Keratinocyte (primary cell): Measurements from ENCODE around the gene TTC33. TPM values are rescaled to one million over a fixed set of nuclear protein-coding genes. Genes with fewer than 3 reads are reported as not detected.
"Not testable (repeated sequence)": the region's sequence is repeated elsewhere in the genome, so short reads cannot be mapped to it uniquely, and the experiment has no call there.

Experiments used
- DNase-seq: peaks from one replicate; pipeline ENCODE4 v3.0.0-alpha.2; 2011; ENCODE audit warnings: low read depth, missing footprints, low spot score
- FAIRE-seq: peaks from 2 replicates; lab custom pipeline; 2011; peaks lifted over from hg19 to GRCh38; lab: Jason Lieb, UNC
- H2AFZ ChIP-seq: 2 replicates; pipeline ENCODE4 v1.6.0; 2012; ENCODE audit warnings: low read length, control low read depth, inconsistent platforms; ENCODE audit not compliant: control insufficient read depth
- H3K27ac ChIP-seq: 2 replicates; pipeline ENCODE4 v1.5.1; 2011; ENCODE audit warnings: low read length; ENCODE audit not compliant: control insufficient read depth, insufficient read depth
- H3K27me3 ChIP-seq: 3 replicates; pipeline ENCODE4 v1.6.0; 2011; ENCODE audit warnings: low read length; ENCODE audit not compliant: control insufficient read depth, insufficient read depth; ENCODE audit errors: extremely low read depth
- H3K36me3 ChIP-seq, 2 experiments: 2 replicates in 1 of 2; 3 replicates in 1 of 2; pipeline ENCODE4 v1.5.1; 2011; ENCODE audit warnings: low read length in 2 of 2, mild to moderate bottlenecking in 1 of 2; ENCODE audit not compliant: control insufficient read depth in 2 of 2, insufficient read depth in 2 of 2; ENCODE audit errors: extremely low read depth in 1 of 2
- H3K4me1 ChIP-seq: 3 replicates; pipeline ENCODE4 v1.5.1; 2011; ENCODE audit warnings: low read length; ENCODE audit not compliant: control insufficient read depth, insufficient read depth; ENCODE audit errors: extremely low read depth
- H3K4me2 ChIP-seq: 3 replicates; pipeline ENCODE4 v1.6.0; 2011; ENCODE audit warnings: low read depth, low read length; ENCODE audit not compliant: control insufficient read depth, insufficient read depth; ENCODE audit errors: extremely low read depth
- H3K4me3 ChIP-seq, 3 experiments: fragments of 200-600 bp in 1 of 3; sonication (generic) in 1 of 3; 2 replicates in 2 of 3; 3 replicates in 1 of 3; pipeline ENCODE4 v1.5.1; 2011 to 2016; ENCODE audit warnings: low read length in 3 of 3, mild to moderate bottlenecking in 3 of 3, control low read depth in 2 of 3, inconsistent platforms in 1 of 3, low read depth in 1 of 3, mixed read lengths in 1 of 3, mixed run types in 1 of 3, moderate library complexity in 1 of 3; ENCODE audit not compliant: control insufficient read depth in 2 of 3, insufficient read depth in 2 of 3; ENCODE audit errors: extremely low read depth in 1 of 3
- H3K79me2 ChIP-seq: 2 replicates; pipeline ENCODE4 v1.6.0; 2012; ENCODE audit warnings: low read length; ENCODE audit not compliant: control insufficient read depth, insufficient read depth
- H3K9ac ChIP-seq: 3 replicates; pipeline ENCODE4 v1.6.0; 2011; ENCODE audit warnings: low read length; ENCODE audit not compliant: control insufficient read depth, insufficient read depth; ENCODE audit errors: extremely low read depth
- H3K9me1 ChIP-seq: 3 replicates; pipeline ENCODE4 v1.6.0; 2011; ENCODE audit warnings: low read length; ENCODE audit not compliant: control insufficient read depth, insufficient read depth; ENCODE audit errors: extremely low read depth
- H3K9me3 ChIP-seq: 2 replicates; pipeline ENCODE4 v1.5.1; 2012; ENCODE audit warnings: low read depth, low read length; ENCODE audit not compliant: control insufficient read depth
- H4K20me1 ChIP-seq: 3 replicates; pipeline ENCODE4 v1.6.0; 2011; ENCODE audit warnings: low read length; ENCODE audit not compliant: control insufficient read depth, insufficient read depth; ENCODE audit errors: extremely low read depth
- EZH2 ChIP-seq: IDR thresholded peaks from one replicate; pipeline ENCODE4 v1.6.1; 2012; ENCODE audit warnings: inconsistent platforms, mild to moderate bottlenecking, low read length, moderate library complexity
- dilution Hi-C: fragments of 300-500 bp; cut with MboI; formaldehyde crosslinking; loops from one replicate; pipeline ENCODE4 v1.7.0; 2020; ENCODE audit warnings: low sequenced_read_pairs; ENCODE audit not compliant: extremely low pct_ligation_motif_present
- polyA plus RNA-seq, 5 experiments: library from polyadenylated mRNA; depleted of rRNA in 3 of 5; stranded (reverse) in 3 of 5; stranded (forward) in 1 of 5; unstranded in 1 of 5; fragments of >200 nt; gene quantifications; 1 replicate in 1 of 5; 2 replicates in 3 of 5; 3 replicates in 1 of 5; pipeline versions ENCODE4 v1.2.1 to v1.2.3, GENCODE V29; 2011 to 2012; ENCODE audit warnings: missing spikeins in 2 of 5, low read depth in 1 of 5, low replicate concordance in 1 of 5
- TF ChIP-seq, protein P1 (sequence below), 3 experiments: IDR thresholded peaks in 1 of 3; conservative IDR thresholded peaks in 1 of 3; optimal IDR thresholded peaks in 1 of 3; 2 replicates in 2 of 3; 3 replicates in 1 of 3; pipeline versions ENCODE3 to v1.5.1; 2011; ENCODE audit warnings: low read length in 3 of 3, mild to moderate bottlenecking in 3 of 3, moderate library complexity in 2 of 3, control low read depth in 1 of 3, inconsistent platforms in 1 of 3; ENCODE audit not compliant: insufficient read depth in 2 of 3; ENCODE audit errors: extremely low read depth in 1 of 3

TTC33 gene
- polyA plus RNA-seq, 1 donor (not counting 4 experiments of a cell fraction or from before 2014, with no cell fraction given) = 7.1 TPM

DNA sequence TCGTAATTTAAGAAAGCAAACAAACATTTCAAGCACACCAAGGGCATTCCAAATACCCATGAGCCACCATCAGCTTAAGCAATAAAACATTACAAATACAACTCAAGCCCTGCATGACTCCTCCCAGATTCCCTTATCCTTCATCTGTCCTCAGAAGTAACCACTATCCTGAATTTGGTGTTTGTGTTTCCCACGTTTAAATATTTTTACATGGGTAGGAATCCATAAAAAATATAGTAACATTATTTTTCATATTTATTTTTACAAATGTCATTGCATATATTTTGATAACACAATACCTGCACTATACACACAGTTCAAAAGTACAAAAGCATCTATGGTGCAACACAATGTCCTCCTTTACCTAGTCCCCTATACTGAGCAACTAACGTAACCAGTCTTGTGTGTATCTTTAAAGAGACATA is 36.0 kb upstream of the TTC33 start:
- no peak for FAIRE-seq
- H2AFZ ChIP-seq = no peak overlapping the region
- H3K9me1 ChIP-seq = no peaks in the 10 kb centered on the region
- no peak overlapping the region for H3K27ac ChIP-seq
- no peak overlapping the region for H3K4me3 ChIP-seq
- no peak overlapping the region for H3K4me2 ChIP-seq
- H3K79me2 ChIP-seq = peaks cover 100% of the 10 kb centered on the region
- DNase-seq = no peak
- H3K9ac ChIP-seq = no peak overlapping the region
- no peaks in the 10 kb centered on the region for H3K9me3 ChIP-seq
- dilution Hi-C loops = no loop called here
- peaks cover 0 to 2% of the 10 kb centered on the region in 2 experiments for H3K36me3 ChIP-seq
- no peak for TF ChIP-seq EZH2
- TF ChIP-seq, protein P1, sequence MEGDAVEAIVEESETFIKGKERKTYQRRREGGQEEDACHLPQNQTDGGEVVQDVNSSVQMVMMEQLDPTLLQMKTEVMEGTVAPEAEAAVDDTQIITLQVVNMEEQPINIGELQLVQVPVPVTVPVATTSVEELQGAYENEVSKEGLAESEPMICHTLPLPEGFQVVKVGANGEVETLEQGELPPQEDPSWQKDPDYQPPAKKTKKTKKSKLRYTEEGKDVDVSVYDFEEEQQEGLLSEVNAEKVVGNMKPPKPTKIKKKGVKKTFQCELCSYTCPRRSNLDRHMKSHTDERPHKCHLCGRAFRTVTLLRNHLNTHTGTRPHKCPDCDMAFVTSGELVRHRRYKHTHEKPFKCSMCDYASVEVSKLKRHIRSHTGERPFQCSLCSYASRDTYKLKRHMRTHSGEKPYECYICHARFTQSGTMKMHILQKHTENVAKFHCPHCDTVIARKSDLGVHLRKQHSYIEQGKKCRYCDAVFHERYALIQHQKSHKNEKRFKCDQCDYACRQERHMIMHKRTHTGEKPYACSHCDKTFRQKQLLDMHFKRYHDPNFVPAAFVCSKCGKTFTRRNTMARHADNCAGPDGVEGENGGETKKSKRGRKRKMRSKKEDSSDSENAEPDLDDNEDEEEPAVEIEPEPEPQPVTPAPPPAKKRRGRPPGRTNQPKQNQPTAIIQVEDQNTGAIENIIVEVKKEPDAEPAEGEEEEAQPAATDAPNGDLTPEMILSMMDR (optimal IDR thresholded peaks at IDR 0.05 in 1 of 3, IDR thresholded peaks at IDR 0.05 in 1 of 3, conservative IDR thresholded peaks at IDR 0.05 in 1 of 3; ENCODE audit: extremely low read depth in 1 of 3, insufficient read depth in 2 of 3, low read length in 3 of 3) = no peak
- H3K27me3 ChIP-seq = no peaks in the 10 kb centered on the region
- H3K4me1 ChIP-seq = peaks cover 13% of the 10 kb centered on the region
- peaks cover 11% of the 10 kb centered on the region for H4K20me1 ChIP-seq

DNA sequence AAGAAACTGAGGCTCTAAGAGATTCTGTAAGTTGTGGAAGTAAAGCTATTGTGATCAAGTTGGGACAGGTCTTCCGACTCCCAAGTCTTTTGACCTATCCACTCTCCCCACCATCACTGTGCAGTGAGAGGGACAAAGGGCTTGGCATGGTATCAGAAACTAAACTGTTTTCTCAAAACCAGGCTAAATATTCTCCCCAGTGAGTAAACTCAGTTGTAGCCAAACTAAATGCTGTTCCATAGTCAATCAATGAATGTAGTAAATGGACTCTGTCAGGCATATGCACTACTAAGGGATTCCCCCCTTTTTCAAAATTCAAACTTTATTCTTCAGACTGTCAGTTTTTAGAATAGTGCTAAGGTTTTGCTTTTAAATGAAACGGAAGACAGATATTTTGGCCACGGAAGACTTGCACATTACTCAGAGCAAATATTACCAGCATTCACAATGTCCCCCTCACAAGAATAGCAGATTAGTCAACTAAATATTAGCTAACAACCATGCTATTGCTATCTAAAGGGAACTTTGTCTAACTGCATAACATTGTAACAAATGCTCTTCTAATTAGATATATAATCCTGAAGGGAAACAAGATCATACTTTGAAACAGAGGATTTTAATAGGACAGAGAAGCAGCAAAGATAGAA is 35.3 kb upstream of the TTC33 start:
- no peak for DNase-seq
- no peaks in the 10 kb centered on the region for H3K9me1 ChIP-seq
- dilution Hi-C loops = no loop called here
- peaks cover 7% of the 10 kb centered on the region for H3K4me1 ChIP-seq
- no peak overlapping the region for H3K4me3 ChIP-seq
- no peak for FAIRE-seq
- no peak overlapping the region for H3K4me2 ChIP-seq
- no peak overlapping the region for H3K9ac ChIP-seq
- H3K27me3 ChIP-seq = no peaks in the 10 kb centered on the region
- no peak overlapping the region for H3K27ac ChIP-seq
- H3K79me2 ChIP-seq = peaks cover 100% of the 10 kb centered on the region
- H2AFZ ChIP-seq = no peak overlapping the region
- H3K36me3 ChIP-seq = peaks cover 0 to 2% of the 10 kb centered on the region in 2 experiments
- H3K9me3 ChIP-seq = no peaks in the 10 kb centered on the region
- TF ChIP-seq EZH2 = no peak
- TF ChIP-seq, protein P1 (optimal IDR thresholded peaks at IDR 0.05 in 1 of 3, IDR thresholded peaks at IDR 0.05 in 1 of 3, conservative IDR thresholded peaks at IDR 0.05 in 1 of 3; ENCODE audit: extremely low read depth in 1 of 3, insufficient read depth in 2 of 3, low read length in 3 of 3) = no peak
- peaks cover 11% of the 10 kb centered on the region for H4K20me1 ChIP-seq

GRCh38 chr5:40788941-40789340 is 33.2 kb upstream of the TTC33 start:
- H3K27ac ChIP-seq, dilution Hi-C loops, H3K4me1 ChIP-seq, H3K4me2 ChIP-seq, H3K27me3 ChIP-seq, H3K9ac ChIP-seq, H3K9me1 ChIP-seq, DNase-seq, H3K36me3 ChIP-seq, H3K4me3 ChIP-seq, H2AFZ ChIP-seq, FAIRE-seq, H3K9me3 ChIP-seq: not testable (repeated sequence)
- Histone ChIP-seq H4K20me1 (peaks cover 11% of the 10 kb centered on the region), H3K79me2 (peaks cover 98% of the 10 kb centered on the region)
